NCI-H226 (cell line): ENCODE results near the gene ARNT2.
"Not testable (repeated sequence)": the region's sequence is repeated elsewhere in the genome, so short reads cannot be mapped to it uniquely, and the experiment has no call there.

Experiments
- DNase-seq: peaks from one replicate; pipeline ENCODE4 v3.0.0-alpha.2; 2015

ARNT2 gene

GRCh38 chr15:80633221-80633620, 229.0 kb downstream of the ARNT2 start:
- DNase-seq = no peak

- no peak for DNase-seq
Observed at GRCh38 chr15:80635953-80636352, 231.8 kb downstream of the ARNT2 start.

DNA sequence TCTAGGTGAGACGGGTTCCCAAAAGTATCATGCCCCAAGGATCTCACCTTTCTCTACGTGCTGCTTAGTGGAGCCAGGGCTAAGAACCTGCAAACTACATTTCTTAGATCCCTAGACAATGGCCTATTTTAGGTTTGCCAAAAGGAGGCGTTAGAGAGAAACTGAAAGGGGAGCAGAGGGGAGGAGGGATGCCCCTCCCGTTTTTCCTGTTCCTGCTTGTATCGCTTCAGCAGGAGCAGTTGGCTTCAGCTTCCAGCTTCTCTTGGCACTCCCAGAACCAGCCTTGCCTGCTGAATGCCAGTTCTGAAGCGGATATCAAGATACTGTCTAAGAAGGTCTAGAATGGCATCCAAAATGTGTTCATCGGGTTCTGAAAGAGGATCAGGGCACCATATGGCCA, 232.5 kb downstream of the ARNT2 start:
- DNase-seq = no peak

- DNase-seq = no peak
Observed at GRCh38 chr15:80637747-80638146, 233.6 kb downstream of the ARNT2 start.

DNA sequence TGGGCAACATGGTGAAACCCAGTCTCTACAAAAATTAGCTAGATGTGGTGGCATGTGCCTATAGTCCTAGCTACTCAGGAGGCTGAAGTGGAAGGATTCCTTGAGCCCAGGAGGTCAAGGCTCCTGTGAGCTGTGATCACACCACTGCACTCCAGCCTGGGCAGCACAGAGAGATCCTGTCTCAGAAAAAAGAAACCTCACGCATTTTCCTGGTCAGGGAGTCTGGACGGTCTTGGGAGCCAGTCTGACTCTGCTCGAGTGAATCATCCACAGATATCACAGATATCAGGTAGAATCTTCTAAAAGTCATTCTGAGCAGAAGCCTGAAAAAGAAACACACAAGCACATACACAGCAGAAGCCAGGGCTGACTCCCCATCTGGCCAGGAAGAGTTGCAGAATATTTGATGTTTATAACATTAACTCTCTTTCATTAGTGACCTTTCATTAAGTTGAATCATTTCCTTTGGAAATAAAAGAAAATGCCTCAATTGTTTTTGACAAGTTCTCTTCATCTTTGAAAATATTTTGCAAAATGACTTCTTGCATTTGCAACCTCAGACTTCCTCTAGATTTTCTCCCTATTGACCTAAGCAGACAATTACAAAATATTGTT, 234.5 kb downstream of the ARNT2 start:
- no peak for DNase-seq

DNA sequence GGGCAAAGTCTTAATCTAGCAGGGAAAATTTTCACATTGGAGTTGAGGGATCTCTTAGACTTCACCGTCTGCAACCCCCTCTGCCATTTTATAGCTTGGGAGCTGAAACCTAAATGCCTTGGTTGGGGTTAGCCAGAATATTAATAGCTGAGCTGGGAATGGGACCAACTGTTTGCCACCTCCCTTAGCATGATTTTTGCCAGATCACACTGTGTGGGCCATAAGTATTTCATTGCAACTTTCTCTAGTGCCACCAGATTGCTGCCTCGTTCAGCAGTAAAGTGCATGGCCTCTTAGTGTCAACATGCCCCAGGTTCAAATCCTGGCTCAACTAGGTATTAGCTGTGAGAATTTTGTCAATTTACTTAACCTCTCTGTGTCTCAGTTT, 235.0 kb downstream of the ARNT2 start:
- DNase-seq = no peak

DNA sequence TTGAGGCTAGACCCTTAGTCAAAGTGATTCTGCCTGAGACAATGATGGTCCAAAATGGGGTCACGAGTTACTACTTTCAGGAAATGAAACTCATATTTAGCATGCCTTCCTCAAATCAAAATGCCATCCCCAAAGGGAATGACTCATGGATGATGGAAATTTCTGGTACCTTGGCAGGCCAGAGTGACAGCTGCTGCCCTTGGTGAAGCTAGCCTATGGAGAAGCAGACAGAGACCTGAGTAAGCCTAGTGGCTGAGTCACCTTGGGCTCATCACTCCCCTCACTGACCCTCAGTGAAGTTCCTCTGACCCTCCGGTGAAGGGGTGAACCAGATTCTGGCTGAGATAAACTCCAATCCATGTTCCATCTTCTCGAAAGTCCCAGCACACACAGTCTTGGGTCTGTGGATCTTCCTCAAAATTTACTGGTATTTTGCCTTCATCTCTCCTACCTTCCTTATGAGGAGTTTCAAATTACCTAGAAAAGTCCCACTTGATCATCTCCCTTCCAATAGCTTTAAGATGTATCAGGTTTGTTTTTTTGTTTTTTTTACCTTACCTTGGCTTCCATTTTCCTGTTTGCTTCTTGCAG, 236.4 kb downstream of the ARNT2 start:
- peak; percentile 17 for DNase-seq

- DNase-seq = no peak
Observed at GRCh38 chr15:80641384-80641783, 237.2 kb downstream of the ARNT2 start.

DNA sequence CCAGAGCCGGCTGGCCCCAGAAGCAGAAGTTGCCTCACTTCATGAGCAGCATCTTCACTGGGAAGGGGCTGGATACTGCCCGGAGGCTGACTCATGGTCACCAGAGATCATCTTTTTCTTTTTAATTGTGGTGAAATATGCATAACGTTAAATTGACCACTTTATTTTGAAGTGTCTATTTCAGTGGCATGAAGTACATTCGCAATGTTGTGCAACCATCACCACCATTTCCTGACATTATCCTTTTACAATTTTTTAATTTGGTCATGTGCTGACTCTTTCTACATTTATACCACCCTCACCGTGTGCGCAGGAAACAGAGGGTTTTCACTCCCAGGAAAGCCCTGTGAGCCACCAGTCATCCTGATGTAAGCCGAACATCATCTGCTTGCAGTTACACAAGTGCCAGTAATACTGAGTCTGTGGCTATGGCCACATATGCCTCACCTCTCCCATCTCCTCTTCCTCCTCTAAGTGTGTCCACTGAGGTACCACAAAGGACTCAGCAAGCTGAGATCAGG, 239.3 kb downstream of the ARNT2 start:
- DNase-seq = no peak

GRCh38 chr15:80645494-80646065, 241.4 kb downstream of the ARNT2 start:
- DNase-seq = no peak

DNA sequence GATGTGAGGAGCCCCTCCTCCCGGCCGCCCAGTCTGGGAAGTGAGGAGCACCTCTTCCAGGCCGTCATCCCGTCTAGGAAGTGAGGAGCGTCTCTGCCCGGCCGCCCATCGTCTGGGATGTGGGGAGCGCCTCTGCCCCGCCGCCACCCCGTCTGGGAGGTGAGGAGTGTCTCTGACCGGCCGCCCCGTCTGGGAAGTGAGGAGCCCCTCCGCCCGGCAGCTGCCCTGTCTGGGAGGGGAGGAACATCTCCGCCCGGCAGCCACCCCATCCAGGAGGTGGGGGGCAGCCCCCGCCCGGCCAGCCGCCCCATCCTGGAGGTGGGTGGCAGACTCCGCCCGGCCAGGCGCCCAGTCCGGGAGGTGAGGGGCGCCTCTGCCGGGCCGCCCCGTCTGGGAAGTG, 243.2 kb downstream of the ARNT2 start:
- DNase-seq = not testable (repeated sequence)
